GM18519 (cell line): ENCODE results near the gene GLI2.

Experiments
- ATAC-seq: cut with Tn5 transposase; IDR thresholded peaks from one replicate; pipeline ENCODE4 v1.9.1; 2021; ENCODE audit warnings: mild to moderate bottlenecking, moderate library complexity; ENCODE audit not compliant: unreplicated experiment, low FRiP score

GLI2 gene

GRCh38 chr2:120736624-120737339 lies 1.1 kb downstream of the GLI2 start:
- ATAC-seq, result no peak

GRCh38 chr2:120737340-120738101 lies 1.9 kb downstream of the GLI2 start:
- ATAC-seq, result no peak

DNA sequence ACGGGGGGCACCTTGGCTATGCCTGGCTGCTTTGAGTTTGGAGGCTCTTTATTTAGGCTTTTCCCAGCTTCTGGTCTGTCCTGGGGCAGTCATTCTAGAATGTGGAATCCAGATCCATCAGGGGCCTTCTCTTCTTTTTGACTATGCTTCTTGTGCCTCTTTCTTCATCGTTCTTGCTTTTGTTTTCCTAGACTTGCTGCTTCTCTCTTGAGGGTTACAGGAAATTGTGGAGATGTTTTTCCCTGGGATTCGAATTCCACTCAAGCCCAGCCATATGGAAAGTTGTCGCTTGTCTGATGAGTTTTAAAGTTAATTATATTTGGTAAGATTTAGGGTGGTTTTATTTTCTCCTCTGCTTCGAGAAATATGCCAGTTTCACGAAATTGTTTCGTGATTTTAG lies 2.4 kb downstream of the GLI2 start:
- ATAC-seq, result no peak

GRCh38 chr2:120738786-120739437 lies 3.2 kb downstream of the GLI2 start:
- no peak for ATAC-seq

GRCh38 chr2:120739438-120740090 lies 3.9 kb downstream of the GLI2 start:
- ATAC-seq, result no peak

- no peak for ATAC-seq
Measured at GRCh38 chr2:120740375-120740764, 4.7 kb downstream of the GLI2 start.

DNA sequence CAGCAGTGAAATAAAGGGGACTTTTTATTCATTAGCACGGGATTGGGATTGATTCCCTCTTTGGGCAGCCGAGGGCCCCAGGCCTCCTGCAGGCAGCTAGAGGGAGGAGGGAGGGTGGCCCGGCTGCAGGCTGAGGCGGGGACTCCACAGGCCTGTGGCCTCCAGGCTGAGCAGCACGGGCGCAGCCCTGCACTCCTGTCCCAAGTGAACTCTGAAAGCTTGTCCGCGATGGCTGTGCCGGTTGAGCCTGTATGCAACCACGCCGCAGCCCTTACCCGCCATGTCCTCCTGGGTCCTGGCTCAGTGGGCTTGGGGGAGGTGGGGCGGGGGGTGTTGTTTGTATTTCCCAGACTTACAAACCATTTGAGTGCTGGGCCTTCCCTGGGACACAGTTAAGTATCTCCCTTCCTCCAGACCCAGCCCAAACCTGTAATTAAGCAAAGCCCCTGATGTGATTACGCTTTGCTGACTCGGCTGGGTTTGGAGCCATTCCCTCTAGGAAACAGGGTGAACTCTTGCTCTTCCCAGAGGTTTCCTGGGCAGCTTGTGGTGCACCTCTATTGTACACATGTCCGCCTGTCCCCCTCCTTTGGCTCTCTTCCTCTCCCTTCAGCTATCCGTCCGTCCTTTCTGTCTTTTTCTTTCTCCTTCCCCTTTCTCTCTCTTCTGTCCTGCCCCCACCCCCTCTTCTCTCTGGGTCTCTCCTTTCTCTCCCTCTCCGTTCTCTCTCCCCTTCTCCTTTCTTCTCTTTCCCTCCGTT lies 5.3 kb downstream of the GLI2 start:
- ATAC-seq, result no peak

DNA sequence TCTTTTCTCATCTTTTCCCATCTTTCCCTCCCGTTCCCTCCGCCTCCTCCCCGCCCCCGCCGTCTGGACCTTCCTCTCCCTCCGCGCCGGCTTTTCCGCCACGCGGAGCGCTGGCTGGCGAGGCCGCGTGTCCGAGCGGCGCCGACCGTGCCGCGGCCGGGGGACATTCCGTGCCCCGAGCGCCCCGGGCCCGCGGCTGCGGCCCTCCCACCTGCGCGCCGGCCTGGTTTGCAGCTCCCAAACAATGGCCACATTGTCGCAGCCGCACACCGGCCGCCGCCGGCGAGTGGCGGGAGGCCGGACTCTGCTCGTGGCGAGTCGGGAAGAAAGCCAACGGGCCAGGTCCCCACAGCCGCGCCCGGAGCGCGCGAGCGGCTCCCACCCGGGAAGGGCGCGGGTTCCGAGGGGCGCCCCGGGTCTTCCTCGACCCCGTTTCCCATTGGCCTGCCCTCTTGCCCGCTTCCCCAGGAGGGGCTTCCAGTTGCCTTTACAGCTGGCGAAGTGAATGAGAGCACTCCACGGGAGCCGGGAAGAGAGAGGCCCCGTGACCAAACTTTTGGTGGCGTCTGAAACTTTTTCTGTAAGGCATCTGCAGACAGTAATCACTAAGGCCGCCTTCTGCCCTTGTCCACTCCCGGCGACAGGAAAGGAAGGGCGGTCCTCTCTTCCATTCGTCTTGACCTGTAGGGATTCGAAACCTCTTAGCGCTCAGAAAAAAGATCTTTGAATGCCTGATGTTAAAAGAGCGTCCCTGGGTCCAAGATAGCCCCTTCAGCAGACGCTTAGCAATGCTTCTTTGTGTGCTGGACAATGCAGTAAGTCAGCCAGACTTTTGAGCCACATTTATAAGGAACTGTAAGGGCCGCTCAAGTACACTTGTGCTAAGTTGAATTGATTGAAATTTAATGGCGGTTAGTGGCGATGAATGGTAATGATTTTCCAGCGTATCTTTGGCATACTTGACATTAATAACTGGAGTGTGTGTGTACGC lies 6.2 kb downstream of the GLI2 start:
- no peak for ATAC-seq

GRCh38 chr2:120743657-120744056 lies 8.0 kb downstream of the GLI2 start:
- ATAC-seq, result no peak

GRCh38 chr2:120744817-120745216 lies 9.1 kb downstream of the GLI2 start:
- no peak for ATAC-seq

DNA sequence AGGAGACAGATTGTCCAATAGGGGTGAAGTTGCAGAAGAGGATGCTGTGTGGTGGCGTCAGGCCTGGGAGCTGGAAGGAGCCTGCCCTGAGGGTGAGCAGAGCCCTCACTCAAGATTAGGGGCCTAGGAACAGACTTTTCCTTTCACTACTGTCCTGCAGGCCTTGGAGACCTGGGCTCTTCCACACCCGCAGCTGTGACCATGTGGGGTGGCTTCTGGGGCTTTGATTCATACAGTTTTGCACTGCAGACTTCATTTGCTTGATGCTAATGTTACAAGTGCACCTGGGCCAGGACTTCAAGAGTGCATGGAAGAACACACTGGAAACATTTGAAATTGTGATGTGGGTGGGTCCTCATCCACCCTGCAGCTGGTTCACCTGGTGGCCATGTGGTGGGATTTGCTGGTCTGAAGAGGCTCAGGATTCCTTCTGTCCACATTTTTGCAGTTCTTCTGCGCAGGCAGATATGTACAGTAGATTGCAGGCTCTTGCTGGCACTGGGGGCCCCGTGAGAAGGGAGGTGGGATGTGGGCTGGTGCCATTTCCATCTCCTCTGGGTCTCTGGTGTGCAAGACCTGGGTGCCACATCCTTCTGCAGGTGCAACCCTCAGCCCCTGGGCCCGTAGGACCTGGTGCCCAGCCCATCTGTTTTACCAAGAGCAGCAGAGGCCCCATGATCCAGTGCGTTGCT lies 9.9 kb downstream of the GLI2 start:
- ATAC-seq, result no peak

DNA sequence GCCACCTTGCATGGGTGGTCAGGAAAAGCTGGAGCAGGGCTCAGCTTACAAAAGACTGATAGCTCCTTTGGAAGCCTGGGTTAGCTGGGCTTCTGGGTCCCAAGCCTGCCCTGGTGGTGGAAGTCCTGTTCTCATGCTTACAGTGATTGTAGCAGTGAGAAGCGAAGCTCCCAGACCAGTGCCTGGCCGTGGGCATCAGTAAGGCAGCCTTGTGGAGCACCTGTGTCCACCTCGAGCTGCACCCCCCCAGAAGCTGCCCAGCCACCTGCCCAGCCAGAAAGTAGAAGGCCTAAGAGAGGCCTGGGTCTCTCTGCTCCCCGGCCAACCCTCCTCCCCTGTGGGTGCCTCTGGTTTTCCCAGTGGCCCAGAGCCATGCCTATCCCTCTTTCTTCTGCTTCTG lies 10.5 kb downstream of the GLI2 start:
- ATAC-seq, result no peak

GRCh38 chr2:120747281-120747680 lies 11.6 kb downstream of the GLI2 start:
- no peak for ATAC-seq

- ATAC-seq, result no peak
Measured at GRCh38 chr2:120747706-120748105, 12.0 kb downstream of the GLI2 start.

DNA sequence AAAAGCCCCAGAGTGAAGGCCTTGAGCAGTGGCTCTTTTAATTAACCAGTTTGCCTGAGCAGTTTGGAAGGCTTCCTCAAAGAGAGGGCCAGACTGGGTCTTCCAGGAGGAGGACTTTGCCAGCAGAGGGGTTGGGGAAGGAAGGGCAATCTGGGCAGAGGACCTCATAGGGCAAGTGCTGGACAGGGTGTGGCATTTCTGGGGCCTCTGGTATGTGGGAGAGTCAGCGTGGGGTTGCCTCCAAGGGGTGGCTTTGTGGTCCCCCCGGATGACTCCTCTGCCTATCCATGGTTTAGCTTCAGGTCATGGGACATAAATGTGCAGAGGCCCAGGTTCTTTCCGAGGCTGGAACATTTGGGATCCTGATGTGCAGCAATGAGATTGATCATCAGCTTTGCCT lies 12.6 kb downstream of the GLI2 start:
- ATAC-seq, result no peak

GRCh38 chr2:120748741-120749140 lies 13.1 kb downstream of the GLI2 start:
- ATAC-seq, result no peak

DNA sequence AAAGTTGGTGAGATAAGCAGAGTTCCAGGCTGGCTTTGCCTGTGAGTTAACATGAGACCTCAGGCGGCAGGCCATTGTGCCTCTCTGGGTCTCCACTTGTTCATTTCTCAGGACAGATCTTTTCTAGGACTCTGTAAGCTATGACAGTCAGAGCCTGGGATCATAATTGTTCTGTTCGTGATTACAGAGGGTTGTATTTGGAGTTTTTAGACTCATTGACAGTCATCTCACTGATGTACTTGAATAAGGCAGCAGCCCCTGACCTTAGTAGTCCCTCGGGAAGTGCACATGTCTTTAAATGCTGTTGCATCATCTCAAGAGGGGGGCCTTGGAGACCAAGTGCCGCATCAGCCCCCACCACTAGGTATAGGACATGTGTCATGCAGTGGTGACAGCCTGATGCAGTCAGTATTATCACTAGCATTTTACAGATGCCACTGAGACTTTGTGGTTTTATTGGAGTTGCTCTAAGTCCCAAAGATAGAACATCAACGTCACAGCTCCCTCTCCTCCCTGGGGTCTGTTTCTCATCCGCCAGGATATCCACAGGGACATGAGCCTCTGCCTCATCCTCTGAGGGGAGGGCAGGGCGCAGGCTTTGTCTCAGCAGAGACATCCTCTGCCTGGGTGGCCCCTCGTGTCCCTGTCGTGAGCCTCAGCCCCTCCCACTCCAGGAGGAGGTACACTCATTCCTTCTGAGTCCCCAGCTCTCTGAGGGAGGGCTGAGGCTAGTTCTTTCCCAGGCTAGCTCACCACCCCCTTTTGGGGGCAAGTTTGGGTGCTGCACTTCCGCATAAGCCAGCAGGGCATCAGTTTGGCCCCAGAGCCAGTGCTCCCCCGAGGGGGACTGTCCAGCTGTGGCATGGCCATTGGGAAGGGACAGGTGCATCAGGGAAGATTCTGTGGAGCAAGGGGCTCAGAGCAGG lies 14.1 kb downstream of the GLI2 start:
- no peak for ATAC-seq
